ENCODE measurements around the gene GMPPA. TPM values are rescaled to one million over a fixed set of nuclear protein-coding genes. Genes with fewer than 3 reads are reported as not detected.

GMPPA gene
- total and polyA plus RNA-seq, 9 of the 15 experiments (the other 6 are each of a cell fraction or from before 2014, with no cell fraction given): 7.0 to 101 (median 66.7) TPM

GRCh38 chr2:219500135-219500534 lies 1.4 kb downstream of the GMPPA start:
- peak overlapping the region; percentile 64 for H3K4me3 ChIP-seq
- in situ Hi-C loops (cut with MboI) (no loop called here), intact Hi-C loops (cut with micrococcal nuclease) (no loop called here)
- H4K20me1 ChIP-seq (replicated peaks; ENCODE audit: control insufficient read depth, insufficient read depth, low read length): no peaks in the 10 kb centered on the region
- ATAC-seq: no peak
- ChIA-PET CTCF (ENCODE audit: low intra/inter-chr PET ratio) (no interaction called here), POLR2A (interaction anchor here (0.5 to 4.9 kb wide), 7 partner anchors 9 to 95 kb away, joined by 3 to 37 read pairs (median 6); partner anchors contain the start of gene ASIC4)
- no peaks in the 10 kb centered on the region for H3K9me3 ChIP-seq (replicated peaks; ENCODE audit: control insufficient read depth, insufficient read depth, low read depth, low read length)
- peak; percentile 89 for FAIRE-seq
- peak overlapping the region; percentile 77 for H3K4me2 ChIP-seq (ENCODE audit: insufficient read depth, low read length)
- H2AFZ ChIP-seq (ENCODE audit: low read depth, low read length): no peak overlapping the region
- peak overlapping the region; percentile 95; the same call in 1 of the 3 replicates for H3K27ac ChIP-seq (ENCODE audit: extremely low read depth, low read depth, low read length)
- peaks cover 24% of the 10 kb centered on the region; the same call in 2 of the 3 replicates for H3K36me3 ChIP-seq (ENCODE audit: control insufficient read depth, insufficient read depth, low read length)
- H3K9ac ChIP-seq (ENCODE audit: insufficient read depth in 1 of 2, low read depth in 2 of 2, low read length in 2 of 2): peak overlapping the region; percentile 87 to 88; a peak in 3 of 4 replicates
- peaks cover 56% of the 10 kb centered on the region for H3K79me2 ChIP-seq (ENCODE audit: control insufficient read depth, insufficient read depth, low read length)
- 0% methylated on average over 2 of the region's 2 CpGs for WGBS (ENCODE audit: insufficient coverage, low coverage, missing lambda C conversion rate)
- no peaks in the 10 kb centered on the region for H3K27me3 ChIP-seq (ENCODE audit: control insufficient read depth in 2 of 2, insufficient read depth in 2 of 2, low read length in 2 of 2)
- peaks cover 44 to 62% of the 10 kb centered on the region in 2 experiments for H3K4me1 ChIP-seq (replicated peaks in 1 of 2; ENCODE audit: control insufficient read depth in 2 of 2, insufficient read depth in 2 of 2, low read length in 2 of 2)
- BruUV-seq (replicated peaks): no TSS peak
- H3K9me1 ChIP-seq (ENCODE audit: control insufficient read depth, insufficient read depth, low read length): no peaks in the 10 kb centered on the region
- no peak for DNase-seq (ENCODE audit: extremely low read depth in 1 of 4, low spot score in 3 of 4)
- TF ChIP-seq CTCFL (IDR thresholded peaks at IDR 0.05; ENCODE audit: borderline replicate concordance, insufficient read depth, low read depth, low read length, poor library complexity, severe bottlenecking) (peak; percentile 75), SMARCA4 (IDR thresholded peaks at IDR 0.05) (peak; percentile 56; the same call in 1 of the 2 replicates), L3MBTL2 (IDR thresholded peaks at IDR 0.05) (0 out of 2 replicates have a peak, but pooled peaks have one; percentile 17), CTBP1 (IDR thresholded peaks at IDR 0.05; ENCODE audit: borderline replicate concordance) (peak; percentile 35; the same call in 1 of the 2 replicates), GATA2 (CRISPR knock-in tag; IDR thresholded peaks at IDR 0.05) (peak; percentile 90), KDM1A (IDR thresholded peaks at IDR 0.05) (peak; percentile 70 to 72; a peak in 3 of 4 replicates), ZEB2 (IDR thresholded peaks at IDR 0.05) (0 out of 2 replicates have a peak, but pooled peaks have one; percentile 18), CBFA2T3 (IDR thresholded peaks at IDR 0.05) (peak; percentile 58), GATAD2B (IDR thresholded peaks at IDR 0.05; ENCODE audit: borderline replicate concordance) (0 out of 2 replicates have a peak, but pooled peaks have one; percentile 20), SMARCE1 (IDR thresholded peaks at IDR 0.05) (peak; percentile 58; the same call in 1 of the 2 replicates), GATAD2A (IDR thresholded peaks at IDR 0.05) (peak; percentile 51; the same call in 1 of the 2 replicates), RCOR1 (IDR thresholded peaks at IDR 0.05; ENCODE audit: borderline replicate concordance in 1 of 2, low read depth in 2 of 2, low read length in 2 of 2) (peak; percentile 26 to 86; a peak in 2 of 4 replicates), HDAC1 (IDR thresholded peaks at IDR 0.05) (peak in 1 of 2 experiments; percentile 68; a peak in 1 of 4 replicates), ARID1B (IDR thresholded peaks at IDR 0.05) (peak; percentile 43), POU5F1 (IDR thresholded peaks at IDR 0.05; ENCODE audit: borderline replicate concordance, low read depth, low read length, partially characterized antibody) (no peak), MEIS2 (IDR thresholded peaks at IDR 0.05; ENCODE audit: partially characterized antibody) (peak; percentile 85), MYC (IDR thresholded peaks at IDR 0.05; ENCODE audit: low read depth, low read length) (0 out of 2 replicates have a peak, but pooled peaks have one; percentile 23), MYC (CRISPR knock-in tag; IDR thresholded peaks at IDR 0.05; ENCODE audit: borderline replicate concordance, low read depth) (no peak), MEF2D (tag; conservative IDR thresholded peaks at IDR 0.05; ENCODE audit: low read depth) (0 out of 2 replicates have a peak, but pooled peaks have one; percentile 19)
- TF ChIP-seq, protein P1, sequence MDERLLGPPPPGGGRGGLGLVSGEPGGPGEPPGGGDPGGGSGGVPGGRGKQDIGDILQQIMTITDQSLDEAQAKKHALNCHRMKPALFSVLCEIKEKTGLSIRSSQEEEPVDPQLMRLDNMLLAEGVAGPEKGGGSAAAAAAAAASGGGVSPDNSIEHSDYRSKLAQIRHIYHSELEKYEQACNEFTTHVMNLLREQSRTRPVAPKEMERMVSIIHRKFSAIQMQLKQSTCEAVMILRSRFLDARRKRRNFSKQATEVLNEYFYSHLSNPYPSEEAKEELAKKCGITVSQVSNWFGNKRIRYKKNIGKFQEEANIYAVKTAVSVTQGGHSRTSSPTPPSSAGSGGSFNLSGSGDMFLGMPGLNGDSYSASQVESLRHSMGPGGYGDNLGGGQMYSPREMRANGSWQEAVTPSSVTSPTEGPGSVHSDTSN (CRISPR knock-in tag; IDR thresholded peaks at IDR 0.05; ENCODE audit: low read depth): no peak
- TF ChIP-seq, protein P1 (tag; conservative IDR thresholded peaks at IDR 0.05; ENCODE audit: low read depth): peak; percentile 80

Measured in K562 (cell line).